ENCODE results near the gene PCNX1. TPM values are rescaled to one million over a fixed set of nuclear protein-coding genes. Genes with fewer than 3 reads are reported as not detected.

The PCNX1 gene
- total RNA-seq, 1 donor from 2014 or later = 56.4 TPM

- Mint-ChIP-seq H3K9me3 (ENCODE audit: low read depth) (peaks cover 1% of the 10 kb centered on the region), H3K36me3 (ENCODE audit: insufficient read depth) (peaks cover 17% of the 10 kb centered on the region), H3K4me3 (ENCODE audit: low read depth) (no peak overlapping the region), H3K4me1 (ENCODE audit: low read depth) (peaks cover 2% of the 10 kb centered on the region), H3K27ac (no peak overlapping the region), H3K27me3 (no peaks in the 10 kb centered on the region)
- TF ChIP-seq CTCF (IDR thresholded peaks at IDR 0.05; ENCODE audit: unreplicated experiment) = peak; percentile 52
- no peak for DNase-seq (ENCODE audit: low spot score, unreplicated experiment)
These were observed 48.6 kb downstream of the PCNX1 start for GRCh38 chr14:70955543-70956480.

- Mint-ChIP-seq H3K4me3 (ENCODE audit: low read depth) (no peak overlapping the region), H3K4me1 (ENCODE audit: low read depth) (peaks cover 2% of the 10 kb centered on the region), H3K27ac (no peak overlapping the region), H3K9me3 (ENCODE audit: low read depth) (no peaks in the 10 kb centered on the region), H3K27me3 (no peaks in the 10 kb centered on the region), H3K36me3 (ENCODE audit: insufficient read depth) (peaks cover 16% of the 10 kb centered on the region)
- TF ChIP-seq CTCF (IDR thresholded peaks at IDR 0.05; ENCODE audit: unreplicated experiment) = no peak
- DNase-seq (ENCODE audit: low spot score, unreplicated experiment) = no peak
These were observed 49.3 kb downstream of the PCNX1 start for GRCh38 chr14:70956511-70956910.

- no peaks in the 10 kb centered on the region for H3K9me3 Mint-ChIP-seq (ENCODE audit: low read depth)
- peaks cover 17% of the 10 kb centered on the region for H3K36me3 Mint-ChIP-seq (ENCODE audit: insufficient read depth)
- H3K27me3 Mint-ChIP-seq = no peaks in the 10 kb centered on the region
- peaks cover 2% of the 10 kb centered on the region for H3K4me1 Mint-ChIP-seq (ENCODE audit: low read depth)
- TF ChIP-seq CTCF (IDR thresholded peaks at IDR 0.05; ENCODE audit: unreplicated experiment) = no peak
- H3K4me3 Mint-ChIP-seq (ENCODE audit: low read depth) = no peak overlapping the region
- no peak for DNase-seq (ENCODE audit: low spot score, unreplicated experiment)
- no peak overlapping the region for H3K27ac Mint-ChIP-seq
These were observed 50.5 kb downstream of the PCNX1 start for GRCh38 chr14:70957710-70958109.

- TF ChIP-seq CTCF (IDR thresholded peaks at IDR 0.05; ENCODE audit: unreplicated experiment) = no peak
- peaks cover 23% of the 10 kb centered on the region for H3K36me3 Mint-ChIP-seq (ENCODE audit: insufficient read depth)
- peaks cover 10% of the 10 kb centered on the region for H3K4me1 Mint-ChIP-seq (ENCODE audit: low read depth)
- no peaks in the 10 kb centered on the region for H3K9me3 Mint-ChIP-seq (ENCODE audit: low read depth)
- DNase-seq (ENCODE audit: low spot score, unreplicated experiment) = no peak
- no peaks in the 10 kb centered on the region for H3K27me3 Mint-ChIP-seq
- no peak overlapping the region for H3K27ac Mint-ChIP-seq
- no peak overlapping the region for H3K4me3 Mint-ChIP-seq (ENCODE audit: low read depth)
These were observed 55.7 kb downstream of the PCNX1 start for GRCh38 chr14:70962935-70963334.

GRCh38 chr14:70964492-70964891 lies 57.2 kb downstream of the PCNX1 start:
- no peak for TF ChIP-seq CTCF (IDR thresholded peaks at IDR 0.05; ENCODE audit: unreplicated experiment)
- Mint-ChIP-seq H3K4me1 (ENCODE audit: low read depth) (peaks cover 10% of the 10 kb centered on the region), H3K9me3 (ENCODE audit: low read depth) (no peaks in the 10 kb centered on the region), H3K4me3 (ENCODE audit: low read depth) (no peak overlapping the region), H3K27ac (no peak overlapping the region), H3K36me3 (ENCODE audit: insufficient read depth) (peaks cover 21% of the 10 kb centered on the region), H3K27me3 (no peaks in the 10 kb centered on the region)
- no peak for DNase-seq (ENCODE audit: low spot score, unreplicated experiment)

Measured in progenitor cell of endocrine pancreas (in vitro differentiated cells).